ENCODE results near the gene LTA.
A peak's percentile ranks its signal among the peaks of the same experiment; 100 is the strongest.

Gene LTA

GRCh38 chr6:31558318-31558625, 13.8 kb upstream of the LTA start:
- peaks cover 9 to 30% (median 16%) of the 10 kb centered on the region in 11 experiments; a peak in 17 of 22 replicates for H3K36me3 ChIP-seq
- H3K4me1 ChIP-seq, result peaks cover 84 to 100% (median 96%) of the 10 kb centered on the region in 10 experiments
- no peaks in the 10 kb centered on the region; a peak in 2 of 22 replicates for H4K20me1 ChIP-seq
- H3K9ac ChIP-seq, result peak overlapping the region; percentile 65 to 96 (median 92)
- H3K4me2 ChIP-seq, result peak overlapping the region; percentile 96 to 100 (median 100)
- no peaks in the 10 kb centered on the region for H3K9me3 ChIP-seq (replicated peaks in 1 of 11)
- peak overlapping the region; percentile 82 to 100 (median 99) for H3K27ac ChIP-seq
- peak overlapping the region; percentile 30 to 69 (median 58) for H3K4me3 ChIP-seq
- TF ChIP-seq Cebpa-rat (IDR thresholded peaks at IDR 0.05), result no peak
- H3K27me3 ChIP-seq, result no peaks in the 10 kb centered on the region

GRCh38 chr6:31558631-31559500, 13.2 kb upstream of the LTA start:
- peak; percentile 64 to 95 (median 91); a peak in 20 of 22 replicates for TF ChIP-seq Cebpa-rat (IDR thresholded peaks at IDR 0.05)
- Histone ChIP-seq H3K9me3 (replicated peaks in 1 of 11) (no peaks in the 10 kb centered on the region), H3K27me3 (no peaks in the 10 kb centered on the region), H4K20me1 (no peaks in the 10 kb centered on the region; a peak in 2 of 22 replicates), H3K9ac (peak overlapping the region; percentile 73 to 96 (median 92)), H3K4me1 (peaks cover 90 to 100% (median 96%) of the 10 kb centered on the region in 10 experiments), H3K4me2 (peak overlapping the region; percentile 96 to 100 (median 100)), H3K4me3 (peak overlapping the region; percentile 30 to 69 (median 58)), H3K36me3 (peaks cover 3 to 24% (median 10%) of the 10 kb centered on the region in 11 experiments; a peak in 15 of 22 replicates), H3K27ac (peak overlapping the region; percentile 82 to 100 (median 99))

GRCh38 chr6:31559606-31559957, 12.5 kb upstream of the LTA start:
- H3K9ac ChIP-seq, result peak overlapping the region; percentile 73 to 96 (median 92)
- peaks cover 96 to 100% (median 97%) of the 10 kb centered on the region in 10 experiments for H3K4me1 ChIP-seq
- no peaks in the 10 kb centered on the region for H3K27me3 ChIP-seq
- peak overlapping the region; percentile 30 to 69 (median 57); a peak in 19 of 20 replicates for H3K4me3 ChIP-seq
- peaks cover 0 to 19% (median 6%) of the 10 kb centered on the region in 11 experiments; a peak in 11 of 22 replicates for H3K36me3 ChIP-seq
- TF ChIP-seq Cebpa-rat (IDR thresholded peaks at IDR 0.05), result no peak
- peak overlapping the region; percentile 96 to 100 (median 100) for H3K4me2 ChIP-seq
- H4K20me1 ChIP-seq, result no peaks in the 10 kb centered on the region; a peak in 2 of 22 replicates
- H3K9me3 ChIP-seq (replicated peaks in 1 of 11), result no peaks in the 10 kb centered on the region
- H3K27ac ChIP-seq, result peak overlapping the region; percentile 82 to 100 (median 99)

GRCh38 chr6:31559958-31560696, 12.0 kb upstream of the LTA start:
- Histone ChIP-seq H3K36me3 (peaks cover 0 to 13% (median 5%) of the 10 kb centered on the region in 11 experiments; a peak in 7 of 22 replicates), H3K27me3 (no peaks in the 10 kb centered on the region), H3K4me2 (peak overlapping the region; percentile 96 to 100 (median 100)), H3K9me3 (replicated peaks in 1 of 11) (no peaks in the 10 kb centered on the region), H3K4me1 (peaks cover 97 to 100% (median 97%) of the 10 kb centered on the region in 10 experiments), H3K9ac (peak overlapping the region; percentile 73 to 96 (median 92)), H3K27ac (peak overlapping the region; percentile 82 to 100 (median 99)), H4K20me1 (no peaks in the 10 kb centered on the region; a peak in 2 of 22 replicates), H3K4me3 (peak overlapping the region; percentile 30 to 69 (median 57); a peak in 18 of 20 replicates)
- peak in 7 of 11 experiments; percentile 21 to 89 (median 58); a peak in 7 of 22 replicates for TF ChIP-seq Cebpa-rat (IDR thresholded peaks at IDR 0.05)

- Histone ChIP-seq H3K9ac (peak overlapping the region; percentile 73 to 96 (median 92); a peak in 21 of 22 replicates), H3K27ac (peak overlapping the region; percentile 82 to 100 (median 99); a peak in 21 of 22 replicates)
Measured at GRCh38 chr6:31560697-31561058, 11.4 kb upstream of the LTA start.

GRCh38 chr6:31567531-31568370, 4.3 kb upstream of the LTA start:
- Histone ChIP-seq H3K27me3 (no peaks in the 10 kb centered on the region), H4K20me1 (no peaks in the 10 kb centered on the region), H3K4me1 (peaks cover 83 to 100% (median 99%) of the 10 kb centered on the region in 10 experiments), H3K9ac (peak overlapping the region in 9 of 11 experiments; percentile 11 to 56 (median 40); a peak in 13 of 22 replicates), H3K9me3 (replicated peaks in 1 of 11) (no peaks in the 10 kb centered on the region), H3K36me3 (no peaks in the 10 kb centered on the region), H3K27ac (peak overlapping the region; percentile 38 to 92 (median 74); a peak in 21 of 22 replicates), H3K4me3 (no peak overlapping the region), H3K4me2 (peak overlapping the region; percentile 77 to 98 (median 84))
- TF ChIP-seq Cebpa-rat (IDR thresholded peaks at IDR 0.05), result no peak

More at GRCh38 chr6:31560697-31561058, 11.4 kb upstream of the LTA start:
- no peaks in the 10 kb centered on the region; a peak in 2 of 22 replicates for H4K20me1 ChIP-seq
- peaks cover 0 to 12% (median 5%) of the 10 kb centered on the region in 11 experiments; a peak in 7 of 22 replicates for H3K36me3 ChIP-seq
- TF ChIP-seq Cebpa-rat (IDR thresholded peaks at IDR 0.05), result no peak
- H3K4me2 ChIP-seq, result peak overlapping the region; percentile 96 to 100 (median 100)
- H3K9me3 ChIP-seq (replicated peaks in 1 of 11), result no peaks in the 10 kb centered on the region
- no peaks in the 10 kb centered on the region for H3K27me3 ChIP-seq
- H3K4me3 ChIP-seq, result peak overlapping the region; percentile 3 to 69 (median 57); a peak in 18 of 20 replicates
- H3K4me1 ChIP-seq, result peaks cover 95 to 100% (median 97%) of the 10 kb centered on the region in 10 experiments

GRCh38 chr6:31568537-31568961, 3.5 kb upstream of the LTA start:
- peak overlapping the region; percentile 77 to 98 (median 84) for H3K4me2 ChIP-seq
- no peaks in the 10 kb centered on the region for H4K20me1 ChIP-seq
- no peaks in the 10 kb centered on the region for H3K9me3 ChIP-seq (replicated peaks in 1 of 11)
- H3K27me3 ChIP-seq, result no peaks in the 10 kb centered on the region
- peak overlapping the region in 9 of 11 experiments; percentile 11 to 56 (median 45); a peak in 12 of 22 replicates for H3K9ac ChIP-seq
- peak overlapping the region; percentile 38 to 92 (median 74); a peak in 21 of 22 replicates for H3K27ac ChIP-seq
- no peak overlapping the region for H3K4me3 ChIP-seq
- no peaks in the 10 kb centered on the region for H3K36me3 ChIP-seq
- TF ChIP-seq Cebpa-rat (IDR thresholded peaks at IDR 0.05), result peak in 1 of 11 experiments; percentile 25; a peak in 2 of 22 replicates
- peaks cover 80 to 100% (median 99%) of the 10 kb centered on the region in 10 experiments for H3K4me1 ChIP-seq

Data from BLaER1 treated with 17β-estradiol and CSF1 and Interleukin-3, amounts not matched to agents 10 nM and 100 nM (cell line).